HG03045 (cell line): ENCODE results near the gene CDH10.

Source experiments
- ATAC-seq: cut with Tn5 transposase; IDR thresholded peaks from one replicate; pipeline ENCODE4 v1.9.1; 2021; ENCODE audit warnings: mild to moderate bottlenecking, moderate library complexity; ENCODE audit not compliant: unreplicated experiment

Gene CDH10

DNA sequence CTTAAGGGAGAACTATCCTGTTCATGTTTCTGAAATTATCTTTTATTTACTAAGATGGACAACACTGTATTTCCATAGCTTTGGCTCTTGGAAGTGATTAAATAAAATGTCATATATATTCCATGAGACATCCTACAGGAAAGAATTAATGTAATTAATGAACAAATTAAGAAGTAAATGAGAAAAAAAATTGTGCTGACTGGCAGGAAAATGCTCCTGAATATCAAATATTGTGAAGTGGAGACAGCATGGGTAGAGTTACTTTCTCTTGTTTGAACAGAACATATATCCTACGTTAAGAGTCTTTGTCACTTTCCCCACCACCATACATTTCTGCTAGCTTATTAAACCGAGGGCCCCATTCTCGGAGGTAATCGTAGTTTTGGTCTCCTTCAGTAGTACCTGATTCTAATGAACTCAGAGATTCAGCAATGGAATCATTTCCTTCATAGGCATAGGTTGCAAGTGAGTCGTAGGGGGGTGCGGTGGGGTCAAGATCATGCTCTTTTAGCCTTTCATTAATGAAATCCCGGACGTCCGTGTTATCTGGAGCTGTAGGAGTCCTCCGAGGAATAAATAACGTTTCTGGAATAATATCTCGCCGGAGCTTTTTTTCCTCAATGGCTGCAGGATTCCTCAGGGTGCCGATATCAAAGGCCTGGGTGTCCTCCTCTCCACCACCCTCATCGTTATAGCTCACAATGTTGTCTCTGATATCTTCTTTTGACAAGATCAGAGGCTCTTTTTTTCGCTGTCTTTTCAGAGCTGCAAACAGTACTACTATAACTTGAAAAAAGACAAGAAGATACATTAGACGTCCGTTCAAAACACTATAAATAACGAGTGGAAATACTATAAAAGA lies 157.2 kb downstream of the CDH10 start:
- no peak for ATAC-seq

DNA sequence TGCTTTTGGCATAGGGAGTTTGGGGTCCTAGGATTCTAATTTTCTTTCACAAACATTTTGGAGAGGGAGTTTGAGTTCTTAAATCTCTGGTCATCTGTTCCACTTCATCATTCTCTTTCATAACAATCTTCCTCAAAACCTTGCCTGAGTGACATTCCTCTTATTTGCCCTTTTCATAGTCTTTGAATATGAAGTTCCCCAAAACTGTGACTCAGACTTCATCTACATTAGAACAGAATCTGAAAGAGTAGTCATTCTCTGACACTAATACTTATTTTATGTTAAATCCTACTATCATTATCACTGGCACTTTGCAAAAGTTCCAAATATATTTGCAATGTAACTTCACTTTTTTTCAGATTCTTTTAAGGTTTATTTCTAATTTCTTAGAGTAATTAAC lies 163.8 kb downstream of the CDH10 start:
- ATAC-seq, result no peak

DNA sequence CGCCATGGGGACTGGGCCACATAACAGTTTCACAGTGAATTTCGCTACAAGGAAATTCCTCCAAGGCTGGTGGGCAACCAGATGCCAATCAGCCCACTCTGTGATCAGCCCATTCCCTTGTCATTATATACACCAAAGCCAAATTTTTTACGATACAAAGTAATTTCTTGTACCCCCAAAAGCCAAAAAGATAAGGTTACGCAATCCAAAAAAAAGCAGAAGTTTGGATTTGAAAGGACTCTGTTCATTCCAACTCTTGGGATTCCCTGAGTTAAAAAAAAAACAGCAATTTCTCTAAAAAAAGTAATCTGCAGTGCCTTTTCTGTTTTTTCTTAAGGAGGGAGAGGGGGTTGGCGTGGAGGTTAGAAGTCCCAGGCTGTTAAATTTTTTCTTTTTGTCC lies 166.8 kb downstream of the CDH10 start:
- no peak for ATAC-seq

DNA sequence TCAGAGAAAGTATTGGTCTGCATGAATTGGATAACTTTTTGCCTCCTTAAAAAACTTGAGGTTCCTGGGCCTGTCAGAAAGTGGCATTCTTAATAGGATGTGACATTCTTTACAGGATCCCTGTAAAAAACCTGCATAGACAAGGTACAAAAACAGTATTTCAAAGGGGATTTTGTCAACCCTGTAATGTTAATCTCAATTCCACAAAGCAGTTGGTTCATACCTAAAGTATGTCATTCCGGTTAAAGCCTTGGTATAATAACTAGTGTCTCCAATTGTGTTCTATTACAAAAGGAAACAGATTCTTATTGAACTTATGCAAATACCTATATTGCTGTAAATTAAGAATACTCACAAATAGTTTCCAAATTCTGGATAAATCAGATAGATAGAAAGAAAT lies 169.7 kb downstream of the CDH10 start:
- ATAC-seq, result no peak

DNA sequence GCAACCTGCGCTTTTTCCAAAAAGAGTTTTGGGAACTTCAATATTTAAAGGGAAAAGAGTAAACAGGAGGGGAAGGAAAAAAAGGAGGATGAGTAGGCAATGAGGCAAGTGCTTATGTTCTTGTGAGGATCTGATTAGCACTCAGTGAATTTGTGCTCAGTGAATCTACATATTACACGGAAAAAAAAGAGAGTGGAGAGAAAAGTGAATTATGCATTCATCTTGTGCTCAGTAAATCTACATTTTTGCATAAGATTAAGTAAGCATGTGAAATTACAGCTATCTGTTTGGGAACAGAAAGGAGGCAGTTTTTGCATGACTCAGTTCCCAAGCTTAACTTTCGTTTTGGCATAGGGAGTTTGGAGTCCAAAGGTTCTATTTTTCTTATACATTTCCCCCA lies 170.1 kb downstream of the CDH10 start:
- ATAC-seq, result no peak

DNA sequence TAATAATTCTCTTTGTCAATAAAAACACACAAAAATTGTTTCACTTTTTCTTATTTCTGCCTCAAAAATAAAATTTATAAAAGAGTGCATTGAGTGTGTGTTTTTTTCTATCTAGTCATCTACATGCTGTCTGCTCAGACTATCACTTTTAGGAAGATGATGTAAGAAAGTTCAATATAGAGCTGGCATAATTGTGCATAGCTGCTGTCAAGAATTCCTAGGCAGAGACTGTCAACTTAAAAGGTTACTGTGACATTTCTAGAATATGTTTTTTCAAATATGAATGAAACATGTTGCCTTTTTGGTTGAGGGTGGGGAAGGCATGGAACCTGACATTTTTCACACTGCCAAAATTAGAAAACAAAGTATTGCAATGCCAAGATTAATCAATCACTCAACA lies 172.3 kb downstream of the CDH10 start:
- no peak for ATAC-seq

DNA sequence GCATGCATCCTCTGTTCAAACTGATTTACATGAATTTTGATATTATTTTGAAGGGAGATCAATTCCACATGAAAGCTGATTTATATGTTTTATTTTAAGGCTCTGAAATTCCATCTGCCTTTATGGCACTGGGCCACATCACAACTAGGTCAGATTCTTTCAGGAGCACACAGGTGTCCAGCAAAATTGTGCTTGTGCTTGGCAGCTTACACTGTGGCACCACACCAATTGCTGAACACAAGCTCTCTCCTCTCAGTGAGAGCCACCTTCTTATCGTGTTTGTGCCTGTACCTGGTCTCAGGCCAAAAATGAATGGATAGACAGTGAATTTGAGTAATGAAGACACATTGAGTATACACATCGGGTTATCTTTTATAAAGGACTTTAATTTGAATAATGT lies 200.4 kb downstream of the CDH10 start:
- no peak for ATAC-seq

DNA sequence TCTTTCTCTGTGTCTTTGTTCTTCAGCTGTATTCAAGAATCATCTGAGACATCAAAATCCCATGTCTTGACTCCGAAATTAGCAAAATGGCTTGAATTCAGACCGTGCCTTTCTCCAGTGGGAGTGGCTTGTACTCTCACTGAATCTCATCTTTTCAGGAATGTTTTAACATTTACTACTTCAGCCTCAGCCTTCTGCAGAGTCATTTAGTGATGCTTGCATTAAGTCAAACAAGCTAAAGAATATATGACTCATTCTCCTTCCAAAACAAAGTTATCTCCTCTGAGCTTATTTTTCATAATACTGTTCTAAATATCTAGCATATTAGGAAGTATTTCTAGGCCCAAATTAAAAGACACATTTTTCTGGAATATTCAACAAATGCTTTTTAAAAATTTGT lies 205.3 kb downstream of the CDH10 start:
- ATAC-seq, result no peak
